HG03095 (cell line): ENCODE results near the gene PELI2.

Source experiments
- ATAC-seq: cut with Tn5 transposase; IDR thresholded peaks from one replicate; pipeline ENCODE4 v1.9.1; 2021; ENCODE audit warnings: moderate library complexity; ENCODE audit not compliant: unreplicated experiment

PELI2 gene

GRCh38 chr14:56224691-56225681 lies 106.8 kb downstream of the PELI2 start:
- ATAC-seq = no peak

- no peak for ATAC-seq
These were observed 117.2 kb downstream of the PELI2 start for GRCh38 chr14:56235388-56235787.

DNA sequence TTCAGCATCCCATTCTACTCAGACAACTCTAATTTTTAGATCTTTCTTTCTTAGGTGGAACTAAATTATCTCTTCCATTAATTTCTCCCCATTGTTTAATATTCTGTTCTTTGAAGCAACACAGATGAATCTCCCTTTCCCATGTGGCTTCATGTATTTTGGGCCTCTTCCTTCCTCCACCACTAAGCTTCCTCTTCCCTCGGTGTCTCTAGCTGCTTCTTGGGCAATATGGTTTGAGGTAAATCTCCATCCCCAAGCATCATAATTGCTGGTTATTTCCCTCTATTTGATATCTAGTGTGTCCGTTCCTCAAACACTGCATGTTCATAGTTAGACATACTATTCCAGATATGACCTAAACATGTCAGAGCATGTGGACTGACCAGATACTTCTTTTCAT lies 119.2 kb downstream of the PELI2 start:
- no peak for ATAC-seq

GRCh38 chr14:56241461-56241860 lies 123.2 kb downstream of the PELI2 start:
- ATAC-seq = no peak

DNA sequence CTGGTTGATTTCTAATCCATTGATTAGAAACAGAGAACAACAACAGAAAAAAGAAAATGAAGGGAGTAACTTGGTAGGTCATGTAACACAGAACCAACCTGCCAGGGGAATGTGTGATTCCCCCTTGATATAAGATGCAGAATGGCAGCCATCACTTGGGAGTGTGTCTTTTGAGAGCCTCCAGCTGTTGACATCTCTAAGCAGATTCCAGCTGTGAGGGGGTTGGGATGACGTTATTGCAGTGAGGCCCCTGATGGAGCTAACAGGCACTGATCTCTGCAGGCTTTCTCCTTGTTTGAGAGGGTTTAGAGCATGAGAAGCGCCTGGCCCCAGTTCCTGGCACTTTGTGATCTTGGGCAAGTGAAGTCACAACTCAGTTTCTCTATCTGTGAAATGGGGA lies 124.9 kb downstream of the PELI2 start:
- no peak for ATAC-seq

DNA sequence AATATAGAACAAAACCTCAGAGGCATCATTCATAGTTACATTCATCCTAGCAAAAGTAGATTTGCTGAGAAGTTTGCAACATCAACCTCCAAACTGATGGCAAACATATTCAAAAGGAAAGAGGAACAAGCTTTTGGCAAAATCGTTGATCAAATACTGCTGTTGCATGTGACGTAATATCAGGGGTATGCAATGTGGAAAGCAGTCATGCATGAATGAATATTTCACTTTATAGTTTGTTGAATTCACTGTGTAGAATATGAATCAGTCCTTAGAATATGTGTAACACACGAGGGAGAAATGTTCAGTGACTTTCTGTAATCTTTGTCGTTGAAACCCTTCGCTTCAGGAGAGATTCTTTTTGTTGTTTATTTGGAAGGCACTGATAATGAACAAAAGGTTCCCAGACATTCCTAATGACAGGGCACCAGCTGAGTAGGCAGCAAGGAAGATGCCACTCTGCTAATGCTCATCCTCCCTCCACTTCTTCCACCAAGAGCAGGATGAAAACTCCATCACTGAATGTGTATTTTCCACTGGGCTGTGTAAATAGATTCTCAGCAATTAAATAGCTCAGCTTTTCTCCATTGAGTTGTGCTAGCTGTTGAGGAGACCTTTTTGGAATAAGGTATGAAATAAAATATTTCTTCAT lies 126.1 kb downstream of the PELI2 start:
- no peak for ATAC-seq

DNA sequence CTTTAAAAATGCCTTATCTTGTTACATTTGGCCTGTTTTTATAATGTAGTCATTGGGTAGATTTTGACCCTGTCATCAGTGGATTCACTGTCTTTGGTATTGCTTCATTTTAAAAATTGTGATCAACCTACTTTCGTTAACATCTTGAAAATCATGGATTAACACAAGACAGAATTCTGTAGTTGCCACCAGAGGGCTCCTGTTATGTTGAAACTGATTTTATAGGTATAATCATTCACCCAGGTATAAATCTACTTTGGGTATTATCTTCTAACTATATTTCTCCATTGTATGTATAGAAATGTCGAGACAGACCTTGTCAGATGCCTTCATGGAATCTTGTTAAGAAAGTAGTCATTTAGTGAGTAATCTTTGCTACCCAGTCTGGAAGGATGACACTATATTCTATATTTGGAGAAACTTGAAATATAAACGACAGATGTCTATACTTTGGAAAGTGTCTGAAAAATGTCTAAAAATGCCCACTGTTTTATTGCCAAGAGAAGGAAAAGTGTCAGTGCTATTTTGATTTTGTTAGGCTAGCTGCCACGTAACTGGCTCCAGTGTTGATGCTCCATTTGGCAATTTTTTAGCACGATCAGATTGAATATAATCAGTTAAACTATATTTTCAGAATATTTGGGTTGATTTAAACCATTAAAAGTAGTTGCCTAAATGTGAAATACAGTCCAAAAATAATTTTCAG lies 129.4 kb downstream of the PELI2 start:
- ATAC-seq = no peak

GRCh38 chr14:56248442-56248841 lies 130.2 kb downstream of the PELI2 start:
- ATAC-seq = no peak

- ATAC-seq = no peak
These were observed 142.8 kb downstream of the PELI2 start for GRCh38 chr14:56261046-56261445.

GRCh38 chr14:56262530-56262929 lies 144.3 kb downstream of the PELI2 start:
- ATAC-seq = no peak

DNA sequence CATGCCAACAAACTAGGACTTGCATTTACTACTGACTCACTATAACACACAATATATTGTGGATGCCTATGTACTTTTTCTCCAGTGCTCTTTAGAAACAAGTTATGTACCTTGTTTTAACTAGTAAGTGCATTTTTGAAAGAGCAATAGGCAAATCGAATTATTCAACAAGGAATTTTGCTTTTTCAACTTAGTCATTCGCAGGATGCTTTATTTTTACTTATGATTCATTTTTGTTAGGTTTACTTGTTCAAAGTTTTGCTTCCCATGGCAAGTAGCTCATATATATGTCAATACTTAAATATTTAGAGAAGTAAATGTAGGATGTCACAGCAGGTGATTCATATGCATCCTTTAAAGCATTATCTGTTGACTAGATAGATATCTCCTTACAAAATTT lies 149.8 kb downstream of the PELI2 start:
- ATAC-seq = no peak

DNA sequence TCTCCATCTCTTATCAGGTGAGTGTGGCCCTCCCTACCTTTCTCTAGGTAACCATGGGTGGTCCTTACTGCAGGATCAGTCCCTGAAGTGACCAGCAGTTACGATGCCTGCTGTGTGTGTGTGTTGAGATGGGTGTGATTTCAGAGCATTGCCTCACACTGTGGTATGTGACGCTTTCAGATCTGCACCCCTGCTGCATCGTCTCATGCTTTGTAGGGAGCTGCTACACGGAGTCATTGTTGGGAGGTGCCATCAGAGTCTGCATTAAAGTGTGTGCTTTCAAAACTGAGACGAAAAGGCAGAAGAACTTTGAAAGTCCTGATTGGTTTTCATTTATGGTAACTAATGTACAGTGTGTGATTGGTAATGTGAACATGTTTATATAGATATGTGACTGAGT lies 150.5 kb downstream of the PELI2 start:
- ATAC-seq = no peak

- no peak for ATAC-seq
These were observed 152.7 kb downstream of the PELI2 start for GRCh38 chr14:56270921-56271320.

GRCh38 chr14:56271970-56272369 lies 153.8 kb downstream of the PELI2 start:
- no peak for ATAC-seq

DNA sequence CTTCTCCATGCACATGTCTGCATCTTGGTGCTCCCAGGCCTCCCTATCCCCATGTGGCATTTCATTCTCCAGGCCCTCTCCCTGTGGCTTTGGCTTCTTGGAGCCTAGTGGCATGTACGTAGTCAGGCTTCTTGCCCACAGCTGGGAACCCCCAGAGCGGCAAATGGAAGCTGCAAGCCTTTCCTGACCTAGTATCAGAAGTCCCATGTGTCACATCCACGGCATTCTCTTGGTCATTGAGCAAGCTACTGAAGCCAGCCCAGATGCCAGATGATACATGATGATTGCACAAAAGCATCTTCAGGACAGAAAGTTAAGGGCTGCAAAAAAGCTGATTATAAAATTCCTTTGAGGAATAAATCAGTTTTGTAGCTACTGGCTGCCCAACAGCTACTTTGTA lies 154.9 kb downstream of the PELI2 start:
- ATAC-seq = no peak

GRCh38 chr14:56273951-56274350 lies 155.7 kb downstream of the PELI2 start:
- no peak for ATAC-seq

- no peak for ATAC-seq
These were observed 156.3 kb downstream of the PELI2 start for GRCh38 chr14:56274556-56274955.

- no peak for ATAC-seq
These were observed 157.9 kb downstream of the PELI2 start for GRCh38 chr14:56276108-56276507.

GRCh38 chr14:56278383-56278782 lies 160.2 kb downstream of the PELI2 start:
- no peak for ATAC-seq

DNA sequence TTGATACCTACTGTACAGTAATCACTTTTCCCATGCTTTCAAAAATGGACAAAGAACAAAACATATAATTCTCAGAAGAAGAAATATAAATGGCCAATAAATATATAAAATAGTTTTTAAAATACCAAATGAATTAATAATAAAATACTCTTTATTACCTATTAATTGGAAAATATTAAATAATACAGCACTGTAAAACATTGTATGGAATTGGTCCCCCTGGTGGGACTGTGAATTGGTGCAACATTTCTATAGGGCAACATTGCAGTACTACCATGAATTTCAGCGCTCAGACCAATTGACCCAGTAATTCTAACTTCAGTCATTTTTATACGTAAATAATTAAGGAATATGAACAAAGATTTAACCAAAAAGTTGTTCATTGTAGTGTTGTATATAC lies 162.6 kb downstream of the PELI2 start:
- no peak for ATAC-seq

GRCh38 chr14:56282179-56282578 lies 164.0 kb downstream of the PELI2 start:
- no peak for ATAC-seq

DNA sequence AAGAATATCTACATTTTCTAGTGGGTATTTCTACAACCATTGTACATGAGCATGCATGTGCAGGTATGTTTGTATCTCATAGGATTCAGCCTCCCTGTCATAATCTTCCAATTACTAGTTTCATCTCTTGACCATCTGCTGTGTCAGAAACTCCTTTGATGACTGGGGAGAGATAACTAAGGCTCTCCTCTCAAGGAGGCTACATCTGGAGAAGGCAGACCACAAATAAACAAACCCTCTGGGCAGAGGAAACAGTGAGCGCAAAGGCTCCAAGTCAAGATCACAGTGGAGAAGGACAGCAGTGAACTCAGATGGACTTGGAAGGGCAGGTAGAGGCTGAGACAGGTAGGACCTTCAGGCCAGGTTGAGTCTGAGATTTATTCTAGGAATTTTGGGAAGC lies 166.4 kb downstream of the PELI2 start:
- no peak for ATAC-seq
